Suprapubic skin (tissue), 4 donors: Measurements from ENCODE around the gene SPATA6L. TPM values are rescaled to one million over a fixed set of nuclear protein-coding genes. Genes with fewer than 3 reads are reported as not detected.

ENCODE experiments used
- DNase-seq, 2 donors: peaks; one replicate each; pipeline ENCODE4 v3.0.0-alpha.2; 2019; ENCODE audit warnings: low spot score in 2 of 2
- H3K27ac ChIP-seq: fragments of 200-600 bp; sonication (generic); one replicate; pipeline ENCODE4 v1.5.1; 2019
- H3K27me3 ChIP-seq: fragments of 200-600 bp; sonication (generic); one replicate; pipeline ENCODE4 v1.5.1; 2019
- H3K36me3 ChIP-seq: fragments of 200-600 bp; sonication (generic); one replicate; pipeline ENCODE4 v1.5.1; 2019
- H3K4me1 ChIP-seq: fragments of 200-600 bp; sonication (generic); one replicate; pipeline ENCODE4 v1.5.1; 2019
- H3K4me3 ChIP-seq: fragments of 200-600 bp; sonication (generic); one replicate; pipeline ENCODE4 v1.5.1; 2019; ENCODE audit warnings: mild to moderate bottlenecking
- H3K9me3 ChIP-seq: fragments of 200-600 bp; sonication (generic); one replicate; pipeline ENCODE4 v1.5.1; 2019
- CTCF ChIP-seq, 2 donors: fragments of 200-600 bp in 1 of 2; fragments of 450-650 bp in 1 of 2; sonication (generic) in 1 of 2; IDR thresholded peaks; one replicate each; pipeline ENCODE4 v1.5.1; 2016 to 2019; ENCODE audit warnings: antibody characterized with exemption in 2 of 2, mild to moderate bottlenecking in 1 of 2, moderate library complexity in 1 of 2
- EP300 ChIP-seq: sonication (generic); formaldehyde crosslinking; IDR thresholded peaks from one replicate; pipeline ENCODE4 v1.6.1; 2017; ENCODE audit warnings: antibody characterized with exemption
- POLR2A ChIP-seq, 2 donors: fragments of 450-650 bp; IDR thresholded peaks; one replicate each; pipeline ENCODE4 v1.6.1; 2017; ENCODE audit warnings: antibody characterized with exemption in 2 of 2, mild to moderate bottlenecking in 2 of 2, moderate library complexity in 2 of 2
- POLR2AphosphoS5 ChIP-seq, 3 donors: sonication (generic); formaldehyde crosslinking; IDR thresholded peaks; one replicate each; pipeline ENCODE4 v1.6.1; 2017; ENCODE audit warnings: antibody characterized with exemption in 3 of 3
- WGBS: methylation state at CpG from one replicate; pipeline ENCODE4 v1.1.5; 2018; 5-methylcytosine and 5-hydroxymethylcytosine counted together
- total RNA-seq, 4 donors: library from RNA; depleted of rRNA; stranded (reverse); fragments of >200 nt; gene quantifications; one replicate each; pipeline ENCODE4 v1.1.0, GENCODE V29; 2016

SPATA6L gene
- total RNA-seq, 4 donors from 2014 or later = 1.2 to 23.8 (median 3.4) TPM

DNA sequence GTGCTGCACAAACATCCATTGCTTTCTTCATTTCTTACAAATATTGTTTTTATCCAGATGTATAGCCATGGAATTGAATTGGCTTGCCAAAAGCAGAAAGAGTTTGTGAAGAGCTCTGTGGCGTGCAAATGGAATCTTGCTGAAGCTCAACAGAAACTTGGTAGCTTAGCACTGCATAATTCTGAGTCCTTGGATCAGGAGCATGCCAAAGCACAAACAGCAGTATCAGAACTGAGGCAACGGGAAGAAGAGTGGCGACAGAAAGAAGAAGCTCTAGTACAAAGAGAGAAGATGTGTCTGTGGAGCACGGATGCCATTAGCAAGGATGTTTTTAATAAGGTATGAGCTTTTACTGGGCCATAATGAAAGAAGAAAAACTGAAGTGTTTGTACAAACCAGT is 18.5 kb upstream of the SPATA6L start:
- peaks cover 8% of the 10 kb centered on the region for H3K36me3 ChIP-seq

DNA sequence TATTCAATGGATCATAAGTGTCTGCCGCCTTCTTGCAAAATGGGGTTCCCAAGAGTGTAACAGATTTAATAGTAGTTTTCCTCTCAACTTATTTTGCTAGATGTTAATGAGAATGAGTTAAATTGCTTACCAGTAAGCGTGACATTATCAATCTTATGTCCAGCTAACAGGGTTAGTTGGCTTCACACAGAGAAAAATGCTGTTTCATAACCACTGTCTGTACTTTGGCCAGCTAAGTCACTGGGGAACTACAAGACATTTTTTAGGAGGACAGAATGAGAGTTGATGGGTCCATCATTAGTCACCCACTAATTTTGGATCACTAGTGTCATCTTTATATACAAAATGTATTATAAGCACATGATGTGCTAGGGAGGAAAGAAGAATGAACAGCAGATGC is 14.5 kb upstream of the SPATA6L start:
- Histone ChIP-seq H3K27me3 (no peaks in the 10 kb centered on the region), H3K4me1 (peaks cover 27% of the 10 kb centered on the region), H3K4me3 (peak overlapping the region; percentile 92), H3K9me3 (no peaks in the 10 kb centered on the region), H3K27ac (peak overlapping the region; percentile 97), H3K36me3 (peaks cover 3% of the 10 kb centered on the region)
- TF ChIP-seq POLR2AphosphoS5 (IDR thresholded peaks at IDR 0.05) = no peak
- no peak for TF ChIP-seq EP300
- TF ChIP-seq POLR2A (IDR thresholded peaks at IDR 0.05) = no peak
- TF ChIP-seq CTCF (IDR thresholded peaks at IDR 0.05) = no peak
- DNase-seq = no peak
- WGBS = 35% methylated on average over 2 of the region's 2 CpGs

More for the DNA sequence above, 18.5 kb upstream of the SPATA6L start:
- no peaks in the 10 kb centered on the region for H3K27me3 ChIP-seq
- no peak overlapping the region for H3K27ac ChIP-seq
- H3K4me1 ChIP-seq = peaks cover 32% of the 10 kb centered on the region
- no peak for DNase-seq
- no peaks in the 10 kb centered on the region for H3K9me3 ChIP-seq
- TF ChIP-seq POLR2AphosphoS5 (IDR thresholded peaks at IDR 0.05) = no peak
- WGBS = 94% methylated on average over 4 of the region's 4 CpGs
- no peak overlapping the region for H3K4me3 ChIP-seq

GRCh38 chr9:4680173-4680525 is 13.9 kb upstream of the SPATA6L start:
- Histone ChIP-seq H3K4me1 (peaks cover 29% of the 10 kb centered on the region), H3K4me3 (peak overlapping the region; percentile 92), H3K27ac (peak overlapping the region; percentile 97), H3K36me3 (peaks cover 3% of the 10 kb centered on the region), H3K9me3 (no peaks in the 10 kb centered on the region), H3K27me3 (no peaks in the 10 kb centered on the region)
- WGBS = 1% methylated on average over 10 of the region's 10 CpGs
- DNase-seq = no peak
- TF ChIP-seq POLR2AphosphoS5 (IDR thresholded peaks at IDR 0.05) (no peak), CTCF (IDR thresholded peaks at IDR 0.05) (no peak), EP300 (no peak), POLR2A (IDR thresholded peaks at IDR 0.05) (no peak)

DNA sequence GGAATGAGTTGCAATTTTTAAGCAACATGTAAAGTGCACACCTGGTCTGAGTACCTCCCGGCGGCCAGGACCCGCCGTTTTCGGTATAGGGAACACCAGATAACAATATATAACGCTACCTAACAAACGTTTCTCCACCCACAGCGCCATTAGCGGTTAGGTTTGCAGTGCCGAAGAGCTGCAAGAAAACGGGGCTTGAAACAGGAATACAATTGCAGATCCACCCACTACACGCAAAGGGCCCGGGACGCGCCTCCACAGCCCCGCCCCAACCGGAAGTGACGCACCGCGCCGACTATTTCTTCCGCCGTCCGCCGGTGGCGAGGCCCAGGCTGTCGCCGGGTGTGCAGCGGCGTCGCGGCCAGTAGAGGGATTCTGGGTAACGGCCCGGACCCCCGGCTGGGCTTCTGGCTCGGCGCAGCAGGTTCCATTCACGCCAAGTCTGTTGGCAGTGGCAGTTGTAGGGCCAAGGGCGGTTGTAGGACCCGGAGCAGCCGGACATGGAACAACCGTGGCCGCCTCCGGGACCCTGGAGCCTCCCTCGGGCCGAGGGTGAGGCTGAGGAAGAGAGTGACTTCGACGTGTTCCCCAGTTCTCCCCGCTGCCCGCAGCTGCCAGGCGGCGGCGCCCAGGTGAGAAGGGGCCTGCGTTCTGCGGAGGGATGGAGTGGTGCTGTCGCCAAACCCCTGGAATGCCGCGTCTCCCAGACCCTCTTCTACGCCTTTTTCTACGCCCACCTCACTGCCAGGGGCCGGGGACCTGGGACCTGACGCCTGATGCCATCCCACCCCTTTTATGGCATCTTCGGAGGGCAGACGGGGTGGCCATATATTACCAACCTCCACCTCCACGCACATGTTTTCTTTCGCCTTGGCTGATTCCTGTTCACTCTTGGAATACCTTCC is 13.2 kb upstream of the SPATA6L start, which contains the start of gene CDC37L1:
CDC37L1 (plus strand) TSS at position 302 of the 905 bp plus-strand sequence; CDS start at position 501, 199 bp downstream.
- H3K4me1 ChIP-seq = peaks cover 32% of the 10 kb centered on the region
- WGBS = under 1% methylated on average over 20 of the region's 66 CpGs
- peak; percentile 73 to 96 (median 86) for TF ChIP-seq POLR2AphosphoS5 (IDR thresholded peaks at IDR 0.05)
- peak; percentile 83 to 94 for TF ChIP-seq POLR2A (IDR thresholded peaks at IDR 0.05)
- TF ChIP-seq CTCF (IDR thresholded peaks at IDR 0.05) = peak; percentile 72 to 86
- no peak for TF ChIP-seq EP300

DNA sequence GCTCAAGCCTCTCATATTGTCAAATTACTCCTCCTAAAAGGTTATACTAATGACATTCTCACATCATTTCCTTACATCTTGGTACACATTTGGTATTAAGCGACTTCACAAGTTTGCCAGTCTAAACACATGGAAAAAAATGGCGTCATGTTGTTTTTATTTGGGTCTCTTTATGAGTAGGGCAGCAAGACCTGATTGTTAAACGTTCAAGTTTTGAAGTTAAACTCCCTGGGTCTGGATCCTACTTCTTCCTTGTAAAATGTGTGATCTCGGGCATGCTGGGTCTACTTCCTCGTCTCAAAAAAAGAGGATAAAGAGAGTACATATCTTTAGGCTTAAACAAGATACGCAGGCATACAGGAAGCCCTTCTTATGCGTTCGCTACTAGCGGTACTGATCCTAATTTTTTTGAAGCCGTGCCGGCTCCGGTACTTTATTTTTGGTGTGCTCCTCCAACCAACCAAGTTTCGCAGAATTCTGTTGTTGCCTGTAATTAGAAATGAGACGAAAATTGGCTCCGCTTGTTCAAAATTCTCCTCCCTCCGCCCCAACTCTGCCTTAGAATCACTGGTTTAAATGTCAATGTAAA is 12.5 kb upstream of the SPATA6L start:
- no peaks in the 10 kb centered on the region for H3K36me3 ChIP-seq
- no peak for DNase-seq
- no peaks in the 10 kb centered on the region for H3K27me3 ChIP-seq
- H3K27ac ChIP-seq = peak overlapping the region; percentile 97
- H3K9me3 ChIP-seq = no peaks in the 10 kb centered on the region
- peak overlapping the region; percentile 92 for H3K4me3 ChIP-seq
- TF ChIP-seq EP300 = no peak
- peaks cover 32% of the 10 kb centered on the region for H3K4me1 ChIP-seq
- WGBS = under 1% methylated on average over 16 of the region's 16 CpGs

More for the DNA sequence above, 13.2 kb upstream of the SPATA6L start, which contains the start of gene CDC37L1:
- DNase-seq = peak; percentile 98 to 99
- Histone ChIP-seq H3K36me3 (no peaks in the 10 kb centered on the region), H3K9me3 (no peaks in the 10 kb centered on the region), H3K27me3 (no peaks in the 10 kb centered on the region), H3K4me3 (peak within 1 kb of the TSS; percentile 92), H3K27ac (peak within 1 kb of the TSS; percentile 97)

DNA sequence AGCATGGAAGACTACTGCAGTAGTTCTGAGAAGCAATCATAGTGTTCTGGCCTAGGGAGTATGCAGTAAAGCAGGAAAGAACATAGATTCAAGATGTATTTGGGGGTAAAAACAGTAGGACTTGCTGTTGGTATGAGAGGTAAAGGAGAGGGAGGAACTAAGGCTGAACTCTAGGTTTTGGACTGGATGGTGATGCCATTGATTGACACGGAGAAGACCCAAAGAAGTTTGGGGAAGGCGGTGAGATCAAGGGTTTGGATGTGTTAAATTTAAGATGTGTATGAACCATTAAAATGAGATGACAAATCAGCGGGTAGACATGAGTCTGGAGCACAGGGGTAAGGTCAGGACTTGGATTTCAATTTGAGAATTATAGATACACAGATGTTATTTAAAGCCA is 11.1 kb upstream of the SPATA6L start:
- H3K27ac ChIP-seq = no peak overlapping the region
- no peak for TF ChIP-seq EP300
- no peak for TF ChIP-seq POLR2A (IDR thresholded peaks at IDR 0.05)
- no peak for TF ChIP-seq CTCF (IDR thresholded peaks at IDR 0.05)
- TF ChIP-seq POLR2AphosphoS5 (IDR thresholded peaks at IDR 0.05) = no peak
- 93% methylated on average over 3 of the region's 3 CpGs for WGBS

More for the DNA sequence above, 11.1 kb upstream of the SPATA6L start:
- no peaks in the 10 kb centered on the region for H3K9me3 ChIP-seq
- H3K36me3 ChIP-seq = no peaks in the 10 kb centered on the region
- no peak for DNase-seq
- H3K4me1 ChIP-seq = peaks cover 29% of the 10 kb centered on the region
- H3K27me3 ChIP-seq = no peaks in the 10 kb centered on the region
- H3K4me3 ChIP-seq = no peak overlapping the region
